ENCODE results near the gene UPK3B.
"Not testable (repeated sequence)": the region's sequence is repeated elsewhere in the genome, so short reads cannot be mapped to it uniquely, and the experiment has no call there.

Gene UPK3B

GRCh38 chr7:76467743-76468404 is 42.5 kb upstream of the UPK3B start:
- H3K4me1 ChIP-seq (ENCODE audit: control insufficient read depth, low read length); H3K36me3 ChIP-seq (ENCODE audit: control insufficient read depth, low read length): not testable (repeated sequence)

DNA sequence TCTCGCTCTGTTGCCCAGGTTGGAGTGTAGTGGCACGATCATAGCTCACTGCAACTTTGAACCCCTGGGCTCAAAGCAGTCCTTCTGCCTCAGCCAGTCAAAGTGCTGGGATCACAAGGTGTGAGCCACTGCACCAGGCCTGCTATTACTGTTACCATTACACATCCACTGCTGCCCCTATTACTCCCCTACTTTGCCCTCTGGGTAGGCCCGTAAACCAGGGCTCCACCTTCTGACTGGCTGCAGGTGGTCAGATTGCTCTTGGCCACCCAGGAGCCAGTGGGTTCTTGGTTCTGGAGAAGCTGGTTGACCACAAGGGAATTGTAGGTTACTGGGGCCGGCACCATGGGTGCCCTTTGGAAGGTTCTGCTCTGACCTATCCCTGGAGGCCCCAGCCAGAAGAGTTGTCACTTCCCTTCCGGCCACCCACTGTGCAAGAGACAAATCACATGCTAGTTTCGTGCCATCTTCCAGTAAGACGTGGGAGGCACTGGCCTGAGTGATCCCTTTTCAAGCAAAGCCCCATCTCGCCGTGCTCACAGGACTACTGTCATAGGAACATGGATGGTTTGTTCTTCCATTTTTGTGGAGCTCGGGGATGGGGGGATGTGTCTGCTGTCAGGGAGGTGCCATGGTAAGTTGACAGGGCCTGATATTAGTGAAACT is 38.7 kb upstream of the UPK3B start:
- H3K9me3 ChIP-seq (ENCODE audit: control insufficient read depth, insufficient read depth, low read length); H3K36me3 ChIP-seq (ENCODE audit: control insufficient read depth, low read length); H3K79me2 ChIP-seq (ENCODE audit: control insufficient read depth, low read length); H3K27me3 ChIP-seq (ENCODE audit: control insufficient read depth, low read length); H4K20me1 ChIP-seq (ENCODE audit: control insufficient read depth, insufficient read depth, low read depth, low read length); H3K27ac ChIP-seq (ENCODE audit: low read depth, low read length); H3K4me2 ChIP-seq (ENCODE audit: low read length); H3K9me2 ChIP-seq (replicated peaks; ENCODE audit: control insufficient read depth, low read length); H3F3A ChIP-seq (ENCODE audit: control insufficient read depth, insufficient read depth); H3K4me3 ChIP-seq (ENCODE audit: low read length); H3K4me1 ChIP-seq (ENCODE audit: control insufficient read depth, low read length): not testable (repeated sequence)

More at GRCh38 chr7:76467743-76468404, 42.5 kb upstream of the UPK3B start:
- not testable (repeated sequence) for H3K4me3 ChIP-seq (ENCODE audit: low read length); H3K79me2 ChIP-seq (ENCODE audit: control insufficient read depth, low read length); H3K9me2 ChIP-seq (replicated peaks; ENCODE audit: control insufficient read depth, low read length); H3K9me3 ChIP-seq (ENCODE audit: control insufficient read depth, insufficient read depth, low read length); H4K20me1 ChIP-seq (ENCODE audit: control insufficient read depth, insufficient read depth, low read depth, low read length); H3F3A ChIP-seq (ENCODE audit: control insufficient read depth, insufficient read depth); H3K27ac ChIP-seq (ENCODE audit: low read depth, low read length); H3K4me2 ChIP-seq (ENCODE audit: low read length); H3K27me3 ChIP-seq (ENCODE audit: control insufficient read depth, low read length)

- H3K79me2 ChIP-seq (ENCODE audit: control insufficient read depth, low read length); H3F3A ChIP-seq (ENCODE audit: control insufficient read depth, insufficient read depth); H3K4me1 ChIP-seq (ENCODE audit: control insufficient read depth, low read length); H3K4me2 ChIP-seq (ENCODE audit: low read length); H3K4me3 ChIP-seq (ENCODE audit: low read length); H4K20me1 ChIP-seq (ENCODE audit: control insufficient read depth, insufficient read depth, low read depth, low read length); H3K9me2 ChIP-seq (replicated peaks; ENCODE audit: control insufficient read depth, low read length); H3K9me3 ChIP-seq (ENCODE audit: control insufficient read depth, insufficient read depth, low read length); H3K27me3 ChIP-seq (ENCODE audit: control insufficient read depth, low read length); H3K27ac ChIP-seq (ENCODE audit: low read depth, low read length); H3K36me3 ChIP-seq (ENCODE audit: control insufficient read depth, low read length): not testable (repeated sequence)
Measured at GRCh38 chr7:76473097-76473496, 37.3 kb upstream of the UPK3B start.

DNA sequence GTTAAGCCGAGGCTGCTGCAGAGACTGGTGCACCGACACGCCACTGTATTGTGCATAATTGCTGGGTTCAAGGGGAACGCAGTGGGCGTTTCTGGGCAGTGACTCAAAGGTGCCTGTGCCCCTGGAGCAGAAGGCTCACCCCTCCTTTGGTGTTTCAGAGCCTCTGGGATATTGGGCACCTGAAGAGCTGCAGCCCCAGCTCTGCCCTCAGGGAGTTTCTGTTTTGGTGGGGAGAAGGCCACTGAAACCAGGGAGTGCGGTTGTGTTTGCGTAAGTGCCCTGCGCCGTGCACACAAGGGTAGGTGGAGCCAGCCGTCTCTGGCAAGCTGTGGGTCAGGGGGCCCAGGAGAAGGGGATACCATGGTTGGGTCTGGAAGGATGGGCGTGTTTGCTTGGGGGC is 34.1 kb upstream of the UPK3B start:
- not testable (repeated sequence) for H4K20me1 ChIP-seq (ENCODE audit: control insufficient read depth, insufficient read depth, low read depth, low read length); H3K27me3 ChIP-seq (ENCODE audit: control insufficient read depth, low read length); H3K79me2 ChIP-seq (ENCODE audit: control insufficient read depth, low read length); H3K36me3 ChIP-seq (ENCODE audit: control insufficient read depth, low read length); H3K9me2 ChIP-seq (replicated peaks; ENCODE audit: control insufficient read depth, low read length); H3K4me1 ChIP-seq (ENCODE audit: control insufficient read depth, low read length); H3K27ac ChIP-seq (ENCODE audit: low read depth, low read length); H3K4me2 ChIP-seq (ENCODE audit: low read length); H3K4me3 ChIP-seq (ENCODE audit: low read length); H3K9me3 ChIP-seq (ENCODE audit: control insufficient read depth, insufficient read depth, low read length); H3F3A ChIP-seq (ENCODE audit: control insufficient read depth, insufficient read depth)

DNA sequence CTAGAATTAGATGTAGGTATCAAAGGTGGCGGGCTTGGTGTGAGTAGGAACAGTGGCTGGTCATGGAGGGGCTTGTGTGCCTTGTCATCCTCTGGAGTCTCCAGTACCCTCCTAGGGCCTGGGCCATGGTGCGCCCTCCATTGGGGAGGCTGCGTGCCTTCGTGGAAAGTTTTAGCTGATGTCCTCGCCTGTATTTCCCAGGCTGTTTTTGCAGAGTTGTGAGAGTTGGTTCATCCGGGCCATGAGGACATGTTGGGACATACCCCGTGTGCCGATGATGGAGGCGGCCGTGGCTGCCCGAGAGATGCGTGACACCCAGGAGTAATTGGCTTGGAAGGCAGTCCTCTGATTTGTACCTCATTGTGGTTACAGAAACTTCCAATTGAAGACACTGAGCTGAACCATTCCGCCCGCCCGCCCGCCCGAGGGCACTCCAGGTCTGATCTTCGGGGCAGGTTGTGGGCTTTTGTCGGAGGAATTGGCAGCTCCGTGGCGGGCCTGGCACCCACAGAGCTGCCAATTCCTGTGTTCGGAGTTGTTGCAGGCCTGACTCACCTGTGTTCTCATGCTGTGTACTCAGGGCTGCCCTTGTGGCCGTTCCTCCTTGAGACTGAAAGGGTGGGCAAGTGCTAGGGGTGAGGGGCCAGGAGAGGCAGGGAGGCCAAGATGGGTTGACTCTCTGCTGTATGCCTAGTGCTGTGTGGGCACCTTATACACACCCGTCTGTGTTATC is 33.4 kb upstream of the UPK3B start:
- H3K4me2 ChIP-seq (ENCODE audit: low read length); H3K9me2 ChIP-seq (replicated peaks; ENCODE audit: control insufficient read depth, low read length); H3K36me3 ChIP-seq (ENCODE audit: control insufficient read depth, low read length); H3K4me1 ChIP-seq (ENCODE audit: control insufficient read depth, low read length); H3F3A ChIP-seq (ENCODE audit: control insufficient read depth, insufficient read depth); H3K79me2 ChIP-seq (ENCODE audit: control insufficient read depth, low read length); H3K4me3 ChIP-seq (ENCODE audit: low read length); H3K27me3 ChIP-seq (ENCODE audit: control insufficient read depth, low read length); H4K20me1 ChIP-seq (ENCODE audit: control insufficient read depth, insufficient read depth, low read depth, low read length); H3K9me3 ChIP-seq (ENCODE audit: control insufficient read depth, insufficient read depth, low read length); H3K27ac ChIP-seq (ENCODE audit: low read depth, low read length): not testable (repeated sequence)

GRCh38 chr7:76479628-76480027 is 30.7 kb upstream of the UPK3B start:
- H3F3A ChIP-seq (ENCODE audit: control insufficient read depth, insufficient read depth); H3K9me2 ChIP-seq (replicated peaks; ENCODE audit: control insufficient read depth, low read length); H3K9me3 ChIP-seq (ENCODE audit: control insufficient read depth, insufficient read depth, low read length); H3K27ac ChIP-seq (ENCODE audit: low read depth, low read length); H3K79me2 ChIP-seq (ENCODE audit: control insufficient read depth, low read length); H3K4me3 ChIP-seq (ENCODE audit: low read length); H3K4me2 ChIP-seq (ENCODE audit: low read length); H3K27me3 ChIP-seq (ENCODE audit: control insufficient read depth, low read length); H3K36me3 ChIP-seq (ENCODE audit: control insufficient read depth, low read length); H3K4me1 ChIP-seq (ENCODE audit: control insufficient read depth, low read length); H4K20me1 ChIP-seq (ENCODE audit: control insufficient read depth, insufficient read depth, low read depth, low read length): not testable (repeated sequence)

DNA sequence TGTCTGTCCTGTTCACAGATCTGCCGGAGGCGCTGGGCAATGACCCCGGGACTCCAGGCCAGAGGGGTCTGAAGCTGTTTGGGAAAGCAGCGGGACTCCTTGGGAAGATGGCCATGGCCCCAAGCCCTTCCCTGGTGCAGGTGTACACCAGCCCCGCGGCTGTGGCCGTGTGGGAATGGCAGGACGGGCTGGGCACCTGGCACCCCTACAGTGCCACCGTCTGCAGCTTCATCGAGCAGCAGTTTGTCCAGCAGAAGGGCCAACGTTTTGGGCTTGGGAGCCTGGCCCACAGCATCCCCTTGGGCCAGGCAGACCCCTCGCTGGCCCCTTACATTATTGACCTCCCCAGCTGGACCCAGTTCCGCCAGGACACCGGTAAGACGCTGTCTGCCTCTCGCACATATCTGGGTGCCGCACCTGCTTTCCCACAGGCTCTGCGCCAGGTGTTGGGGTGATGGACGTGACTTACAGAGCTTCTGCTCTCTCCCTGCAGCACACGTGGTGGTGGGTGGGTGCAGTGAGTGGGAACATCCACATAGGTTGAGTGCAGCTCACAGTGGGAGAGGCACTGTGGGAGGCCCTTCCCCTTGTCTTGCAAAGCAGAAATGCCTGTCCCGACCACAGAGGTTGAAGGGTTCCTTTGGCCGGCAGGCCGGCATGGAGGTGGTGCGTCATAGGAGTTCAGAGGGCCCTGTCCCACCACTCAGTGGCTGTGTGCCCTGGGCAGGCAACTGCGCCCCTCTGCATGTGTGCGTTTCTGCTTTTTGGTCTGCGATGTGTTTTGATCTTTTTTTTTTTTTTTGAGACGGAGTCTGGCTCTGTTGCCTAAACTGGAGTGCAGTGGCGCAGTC is 29.7 kb upstream of the UPK3B start:
- H3K27me3 ChIP-seq (ENCODE audit: control insufficient read depth, low read length); H4K20me1 ChIP-seq (ENCODE audit: control insufficient read depth, insufficient read depth, low read depth, low read length); H3F3A ChIP-seq (ENCODE audit: control insufficient read depth, insufficient read depth); H3K4me2 ChIP-seq (ENCODE audit: low read length); H3K4me3 ChIP-seq (ENCODE audit: low read length); H3K79me2 ChIP-seq (ENCODE audit: control insufficient read depth, low read length); H3K27ac ChIP-seq (ENCODE audit: low read depth, low read length); H3K9me3 ChIP-seq (ENCODE audit: control insufficient read depth, insufficient read depth, low read length); H3K9me2 ChIP-seq (replicated peaks; ENCODE audit: control insufficient read depth, low read length); H3K4me1 ChIP-seq (ENCODE audit: control insufficient read depth, low read length); H3K36me3 ChIP-seq (ENCODE audit: control insufficient read depth, low read length): not testable (repeated sequence)

Data from DOHH2 (cell line).